HepG2 (cell line): ENCODE data around the gene HAUS1. TPM values are rescaled to one million over a fixed set of nuclear protein-coding genes. Genes with fewer than 3 reads are reported as not detected.

Experiments
- CEBPG ChIP-seq: IDR thresholded peaks from 2 replicates; pipeline ENCODE4 v1.6.1; 2016
- CHD4 ChIP-seq: fragments of 200-600 bp; sonication (generic); IDR thresholded peaks from 2 replicates; pipeline ENCODE4 v1.7.0; 2017; ENCODE audit warnings: mild to moderate bottlenecking, low read length, borderline replicate concordance
- GABPB1 ChIP-seq: IDR thresholded peaks from 2 replicates; pipeline ENCODE4 v1.6.1; 2016; ENCODE audit warnings: mild to moderate bottlenecking, missing genetic modification reagents, moderate library complexity, missing compliant biosample characterization
- HINFP ChIP-seq: sonication (generic); formaldehyde crosslinking; IDR thresholded peaks from 2 replicates; pipeline ENCODE4 v1.4.0; 2020; ENCODE audit warnings: low read depth, mild to moderate bottlenecking, missing genetic modification reagents
- HNF1A ChIP-seq, 2 experiments: sonication (generic) in 1 of 2; formaldehyde crosslinking in 1 of 2; IDR thresholded peaks; 2 replicates each; pipeline versions ENCODE4 v1.4.0 to v1.6.1; 2016 to 2020; ENCODE audit warnings: borderline replicate concordance in 1 of 2, low read depth in 1 of 2, mild to moderate bottlenecking in 1 of 2, missing genetic modification reagents in 1 of 2
- MBNL3 ChIP-seq: fragments of 250-450 bp; sonication (Bioruptor Pico); conservative IDR thresholded peaks from 2 replicates; pipeline ENCODE4 v1.8.0; 2022; ENCODE audit warnings: mild to moderate bottlenecking, inconsistent platforms
- MLLT10 ChIP-seq: sonication (generic); formaldehyde crosslinking; IDR thresholded peaks from 2 replicates; pipeline ENCODE4 v1.4.0; 2020; ENCODE audit warnings: missing genetic modification reagents
- MLX ChIP-seq: IDR thresholded peaks from 2 replicates; pipeline ENCODE4 v1.6.1; 2016
- SNAPC4 ChIP-seq: sonication (generic); formaldehyde crosslinking; IDR thresholded peaks from 2 replicates; pipeline ENCODE4 v1.4.0; 2020; ENCODE audit warnings: mild to moderate bottlenecking, missing genetic modification reagents
- SNAPC5 ChIP-seq: sonication (generic); formaldehyde crosslinking; IDR thresholded peaks from 2 replicates; pipeline ENCODE4 v1.8.1; 2023; ENCODE audit warnings: mild to moderate bottlenecking, missing genetic modification reagents, borderline replicate concordance
- YEATS2 ChIP-seq: sonication (generic); formaldehyde crosslinking; IDR thresholded peaks from 2 replicates; pipeline ENCODE4 v1.4.0; 2020; ENCODE audit warnings: missing genetic modification reagents, borderline replicate concordance
- ZMAT5 ChIP-seq: sonication (generic); formaldehyde crosslinking; IDR thresholded peaks from 2 replicates; pipeline ENCODE4 v1.5.0; 2020; ENCODE audit warnings: mild to moderate bottlenecking, low read depth, missing genetic modification reagents, borderline replicate concordance
- ZNF124 ChIP-seq: sonication (generic); formaldehyde crosslinking; IDR thresholded peaks from 2 replicates; pipeline ENCODE4 v1.4.0; 2020; ENCODE audit warnings: missing genetic modification reagents
- ZNF564 ChIP-seq: sonication (generic); formaldehyde crosslinking; IDR thresholded peaks from 2 replicates; pipeline ENCODE4 v1.8.1; 2023; ENCODE audit warnings: mild to moderate bottlenecking, missing genetic modification reagents
- ZNF670 ChIP-seq: sonication (generic); formaldehyde crosslinking; IDR thresholded peaks from 2 replicates; pipeline ENCODE4 v1.8.0; 2022; ENCODE audit warnings: mild to moderate bottlenecking, missing genetic modification reagents, borderline replicate concordance
- ZNF766 ChIP-seq: sonication (generic); formaldehyde crosslinking; IDR thresholded peaks from 2 replicates; pipeline ENCODE4 v1.5.0; 2020; ENCODE audit warnings: missing genetic modification reagents, borderline replicate concordance
- polyA plus RNA-seq, 8 experiments: library from polyadenylated mRNA; depleted of rRNA in 3 of 8; stranded (reverse) in 7 of 8; unstranded in 1 of 8; fragments of >200 nt; fragmentation: Illumina TruSeq in 4 of 8; extraction: Trizol in 4 of 8; gene quantifications; 2 replicates each; pipeline versions ENCODE4 v1.2.1 to v1.2.3, GENCODE V29; 2011 to 2016; ENCODE audit warnings: low read depth in 4 of 8, missing spikeins in 1 of 8, mixed read lengths in 1 of 8; ENCODE audit not compliant: insufficient read depth in 1 of 8
- total RNA-seq, 5 experiments: library from RNA; depleted of rRNA; stranded (reverse); fragments of >200 nt; fragmentation: Illumina TruSeq; extraction: Trizol; gene quantifications; 2 replicates each; pipeline ENCODE4 v1.2.3, GENCODE V29; 2016; ENCODE audit warnings: low read depth in 1 of 5

HAUS1 gene
- total and polyA plus RNA-seq, 2 of the 13 experiments (the other 11 are each of a cell fraction or from before 2014, with no cell fraction given) = 20.6 to 59.2 TPM

GRCh38 chr18:46104128-46104911 is at the start of gene HAUS1 (continued):
- TF ChIP-seq MBNL3 = no peak
- no peak for TF ChIP-seq MLX (CRISPR knock-in tag)
- peak; percentile 85 for TF ChIP-seq GABPB1 (CRISPR knock-in tag)
- no peak for TF ChIP-seq ZMAT5 (CRISPR knock-in tag)
- TF ChIP-seq CHD4 = no peak
- 0 out of 2 replicates have a peak, but pooled peaks have one; percentile 38 for TF ChIP-seq ZNF766 (CRISPR knock-in tag)
- TF ChIP-seq SNAPC5 (CRISPR knock-in tag) = no peak
- TF ChIP-seq ZNF124 (CRISPR knock-in tag) = no peak
- TF ChIP-seq MLLT10 = no peak
- TF ChIP-seq HINFP (CRISPR knock-in tag) = no peak; the same call in 1 of the 2 replicates
- TF ChIP-seq HNF1A (IDR thresholded peaks at IDR 0.05; ENCODE audit: low read depth) = no peak
- peak; percentile 40; the same call in 1 of the 2 replicates for TF ChIP-seq HNF1A (CRISPR knock-in tag; IDR thresholded peaks at IDR 0.05; ENCODE audit: borderline replicate concordance)
- no peak for TF ChIP-seq ZNF564
- no peak for TF ChIP-seq YEATS2 (CRISPR knock-in tag)
- TF ChIP-seq CEBPG = 0 out of 2 replicates have a peak, but pooled peaks have one; percentile 7
- TF ChIP-seq SNAPC4 (CRISPR knock-in tag) = peak; percentile 87
- TF ChIP-seq ZNF670 = no peak
